ENCODE results near the gene KDM5C. TPM values are rescaled to one million over a fixed set of nuclear protein-coding genes. Genes with fewer than 3 reads are reported as not detected.

Gene KDM5C
- total and polyA plus RNA-seq, 12 donors = 40.7 to 143 (median 88.4) TPM

- Histone ChIP-seq H3K27me3 (no peaks in the 10 kb centered on the region), H3K4me3 (no peak overlapping the region), H3K4me1 (replicated peaks in 1 of 2) (no peaks in the 10 kb centered on the region), H3K36me3 (replicated peaks in 1 of 2) (no peaks in the 10 kb centered on the region), H3K27ac (no peak overlapping the region), H3K9me3 (replicated peaks in 1 of 3) (no peaks in the 10 kb centered on the region)
- TF ChIP-seq POLR2A (IDR thresholded peaks at IDR 0.05) = no peak
- TF ChIP-seq CTCF (IDR thresholded peaks at IDR 0.05) = no peak
- WGBS, 4 donors = 58 to 79% (median 69%) methylated on average over 7 of the region's 7 CpGs
- intact Hi-C loops (cut with DNase I) = no loop called here
- peak in 1 of 7 donors; percentile 10 for DNase-seq
Measured at GRCh38 chrX:53268173-53268572, 43.2 kb upstream of the KDM5C start.

GRCh38 chrX:53266914-53267313 is 41.9 kb upstream of the KDM5C start:
- H3K9me3 ChIP-seq (replicated peaks in 1 of 3) = no peaks in the 10 kb centered on the region
- intact Hi-C loops (cut with DNase I) = no loop called here
- peaks cover 0 to 6% of the 10 kb centered on the region in 2 donors for H3K4me1 ChIP-seq (replicated peaks in 1 of 2)
- no peak overlapping the region for H3K4me3 ChIP-seq
- peak overlapping the region in 1 of 5 donors; percentile 69 for H3K27ac ChIP-seq
- H3K27me3 ChIP-seq = no peaks in the 10 kb centered on the region
- peak in 1 of 7 donors; percentile 23 for DNase-seq
- TF ChIP-seq POLR2A (IDR thresholded peaks at IDR 0.05) (no peak), CTCF (IDR thresholded peaks at IDR 0.05) (no peak)
- no peaks in the 10 kb centered on the region for H3K36me3 ChIP-seq (replicated peaks in 1 of 2)
- 59 to 73% (median 61%) methylated on average over 2 to 11 of the region's 11 CpGs for WGBS, 4 donors

GRCh38 chrX:53265771-53266574 is 41.0 kb upstream of the KDM5C start:
- DNase-seq = peak in 1 of 7 donors; percentile 14
- Histone ChIP-seq H3K36me3 (replicated peaks in 1 of 2) (no peaks in the 10 kb centered on the region), H3K4me1 (replicated peaks in 1 of 2) (peaks cover 0 to 6% of the 10 kb centered on the region in 2 donors), H3K27ac (peak overlapping the region in 3 of 5 donors; percentile 40 to 69 (median 40)), H3K9me3 (replicated peaks in 1 of 3) (no peaks in the 10 kb centered on the region), H3K4me3 (no peak overlapping the region), H3K27me3 (no peaks in the 10 kb centered on the region)
- TF ChIP-seq CTCF (IDR thresholded peaks at IDR 0.05) (no peak), POLR2A (IDR thresholded peaks at IDR 0.05) (no peak)
- intact Hi-C loops (cut with DNase I) = no loop called here
- 55 to 70% (median 59%) methylated on average over 8 of the region's 8 CpGs for WGBS, 4 donors

- intact Hi-C loops (cut with DNase I) = no loop called here
- no peaks in the 10 kb centered on the region for H3K9me3 ChIP-seq (replicated peaks in 1 of 3)
- H3K4me1 ChIP-seq (replicated peaks in 1 of 2) = peaks cover 0 to 6% of the 10 kb centered on the region in 2 donors
Measured at GRCh38 chrX:53263597-53264094, 38.6 kb upstream of the KDM5C start.

More at GRCh38 chrX:53263597-53264094, 38.6 kb upstream of the KDM5C start:
- H3K27me3 ChIP-seq = no peaks in the 10 kb centered on the region
- H3K27ac ChIP-seq = peak overlapping the region in 1 of 5 donors; percentile 34
- DNase-seq = peak; percentile 38 to 82 (median 73)
- H3K36me3 ChIP-seq (replicated peaks in 1 of 2) = no peaks in the 10 kb centered on the region
- no peak overlapping the region for H3K4me3 ChIP-seq
- 34 to 42% (median 39%) methylated on average over 3 to 11 of the region's 11 CpGs for WGBS, 4 donors
- TF ChIP-seq CTCF (IDR thresholded peaks at IDR 0.05) (no peak), POLR2A (IDR thresholded peaks at IDR 0.05) (no peak)
